ENCODE results near the gene MRPL28.
"Not testable (repeated sequence)": the region's sequence is repeated elsewhere in the genome, so short reads cannot be mapped to it uniquely, and the experiment has no call there.

MRPL28 gene

DNA sequence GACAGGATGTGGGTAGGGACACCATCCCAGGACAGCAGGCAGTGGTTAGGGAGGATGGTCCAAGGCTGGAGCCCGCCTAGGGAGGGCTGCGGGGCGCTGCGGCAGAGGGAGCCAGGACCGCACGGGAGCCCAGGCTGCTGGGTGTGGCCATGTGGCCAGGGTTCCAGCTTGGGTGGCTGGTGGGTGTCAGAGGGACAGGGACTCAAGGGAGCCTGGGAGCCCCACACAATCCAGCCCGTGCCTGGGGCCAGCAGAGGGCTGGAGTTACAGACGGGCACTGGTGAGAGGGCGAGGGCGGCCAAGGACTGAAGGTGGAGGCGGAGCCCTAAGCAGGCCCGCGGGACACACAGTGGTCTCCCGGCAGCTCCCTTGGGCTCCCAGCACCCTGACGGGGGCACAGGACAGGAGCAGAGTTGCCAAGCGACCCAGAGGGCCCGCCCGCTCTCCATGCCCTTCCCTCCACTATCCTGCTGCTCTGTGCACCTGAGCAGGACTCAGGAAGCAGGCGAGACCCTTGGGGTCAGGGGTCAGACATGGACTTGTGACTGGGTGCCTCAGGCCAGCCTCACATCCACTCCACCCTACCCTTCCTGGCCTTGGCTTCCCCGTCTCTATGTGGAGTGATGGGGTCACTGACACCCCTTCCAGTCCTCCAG, 7.1 kb downstream of the MRPL28 start:
- TF ChIP-seq EZH2phosphoT487 (conservative IDR thresholded peaks at IDR 0.05; ENCODE audit: low read length), result no peak
- no peak for TF ChIP-seq CTCF (IDR thresholded peaks at IDR 0.05; ENCODE audit: insufficient read depth, low read length, poor library complexity, severe bottlenecking)
- Histone ChIP-seq H3K27ac (ENCODE audit: low read depth, low read length) (no peak overlapping the region), H3K9me3 (ENCODE audit: insufficient read depth, low read length) (no peaks in the 10 kb centered on the region), H3K4me2 (ENCODE audit: low read depth, low read length, poor library complexity, severe bottlenecking) (no peak overlapping the region), H3K27me3 (ENCODE audit: low read length) (no peaks in the 10 kb centered on the region), H3K9me2 (replicated peaks; ENCODE audit: insufficient read depth, low read length) (no peaks in the 10 kb centered on the region), H4K20me1 (ENCODE audit: low read depth, low read length) (no peaks in the 10 kb centered on the region), H3K9ac (ENCODE audit: low read length) (no peak overlapping the region), H2AFZ (ENCODE audit: low read depth, low read length, severe bottlenecking) (no peak overlapping the region), H3K36me3 (ENCODE audit: low read length) (no peaks in the 10 kb centered on the region), H3K4me3 (ENCODE audit: insufficient read depth, low read length, poor library complexity, severe bottlenecking) (no peak overlapping the region), H3K79me2 (ENCODE audit: insufficient read depth, low read length) (no peaks in the 10 kb centered on the region), H3F3A (ENCODE audit: insufficient read depth) (no peaks in the 10 kb centered on the region)

DNA sequence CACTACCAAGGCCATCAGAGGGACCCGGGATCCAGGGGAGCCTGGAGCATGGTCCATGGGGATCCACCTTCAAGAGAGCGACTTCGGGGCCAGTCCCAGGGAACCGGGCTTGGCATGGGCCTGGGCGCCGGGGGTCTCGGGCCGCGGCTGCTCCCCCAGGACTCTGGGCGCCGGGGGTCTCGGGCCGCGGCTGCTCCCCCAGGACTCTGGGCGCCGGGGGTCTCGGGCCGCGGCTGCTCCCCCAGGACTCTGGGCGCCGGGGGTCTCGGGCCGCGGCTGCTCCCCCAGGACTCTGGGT, 7.7 kb downstream of the MRPL28 start:
- H3K9ac ChIP-seq (ENCODE audit: low read length); H3K9me2 ChIP-seq (replicated peaks; ENCODE audit: insufficient read depth, low read length); H3K27me3 ChIP-seq (ENCODE audit: low read length); H3K79me2 ChIP-seq (ENCODE audit: insufficient read depth, low read length); H4K20me1 ChIP-seq (ENCODE audit: low read depth, low read length); H3K4me2 ChIP-seq (ENCODE audit: low read depth, low read length, poor library complexity, severe bottlenecking); H3K36me3 ChIP-seq (ENCODE audit: low read length); H3K9me3 ChIP-seq (ENCODE audit: insufficient read depth, low read length); H3F3A ChIP-seq (ENCODE audit: insufficient read depth); H3K4me3 ChIP-seq (ENCODE audit: insufficient read depth, low read length, poor library complexity, severe bottlenecking); H2AFZ ChIP-seq (ENCODE audit: low read depth, low read length, severe bottlenecking); H3K27ac ChIP-seq (ENCODE audit: low read depth, low read length): not testable (repeated sequence)

DNA sequence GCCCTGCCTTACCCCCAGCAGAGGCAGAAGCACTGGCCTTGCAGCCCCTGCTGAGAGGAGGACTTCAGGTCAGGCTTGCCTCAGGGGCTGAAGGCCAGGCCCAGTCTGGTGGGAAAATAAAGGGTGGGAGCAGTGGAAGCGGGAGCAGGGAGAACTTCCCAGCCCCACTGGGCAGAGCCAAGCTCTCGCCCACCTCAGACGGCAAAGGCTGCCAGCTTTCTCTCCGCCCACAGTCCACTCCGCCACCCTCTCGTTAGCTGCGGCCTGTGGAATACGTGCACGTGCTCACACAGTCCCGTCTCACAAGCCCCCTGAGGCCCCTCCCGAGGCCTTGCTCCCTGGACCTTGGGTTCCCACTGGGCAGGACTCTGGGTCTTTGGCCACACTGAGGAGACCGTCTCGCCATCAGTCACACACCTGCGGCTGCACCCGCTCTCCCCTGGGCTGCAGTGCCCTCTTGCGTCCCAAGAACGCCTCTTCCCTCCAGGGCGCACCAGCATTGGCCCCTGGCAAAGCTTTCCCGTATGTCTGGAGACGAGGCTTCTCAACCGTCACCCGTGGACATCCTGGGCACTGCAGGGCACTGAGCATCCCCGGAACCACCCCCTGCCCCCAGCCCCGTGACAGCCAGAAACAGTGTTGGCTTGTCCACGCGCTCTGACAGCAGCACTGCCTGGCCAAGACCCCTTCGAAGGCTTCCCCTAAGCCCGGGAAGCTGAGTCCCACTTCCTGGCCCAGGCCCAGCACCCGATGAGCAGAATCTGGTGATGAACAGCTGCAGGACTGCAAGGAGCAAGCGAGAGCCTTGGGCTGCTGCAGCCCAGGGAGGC, 8.3 kb downstream of the MRPL28 start:
- Histone ChIP-seq H3K9me2 (replicated peaks; ENCODE audit: insufficient read depth, low read length) (no peaks in the 10 kb centered on the region), H2AFZ (ENCODE audit: low read depth, low read length, severe bottlenecking) (no peak overlapping the region), H3K9ac (ENCODE audit: low read length) (no peak overlapping the region), H3F3A (ENCODE audit: insufficient read depth) (no peaks in the 10 kb centered on the region), H3K36me3 (ENCODE audit: low read length) (no peaks in the 10 kb centered on the region), H3K27ac (ENCODE audit: low read depth, low read length) (no peak overlapping the region), H3K4me2 (ENCODE audit: low read depth, low read length, poor library complexity, severe bottlenecking) (peak overlapping the region; percentile 24), H3K27me3 (ENCODE audit: low read length) (no peaks in the 10 kb centered on the region), H3K9me3 (ENCODE audit: insufficient read depth, low read length) (no peaks in the 10 kb centered on the region), H3K79me2 (ENCODE audit: insufficient read depth, low read length) (no peaks in the 10 kb centered on the region), H3K4me3 (ENCODE audit: insufficient read depth, low read length, poor library complexity, severe bottlenecking) (no peak overlapping the region), H4K20me1 (ENCODE audit: low read depth, low read length) (no peaks in the 10 kb centered on the region)
- TF ChIP-seq CTCF (IDR thresholded peaks at IDR 0.05; ENCODE audit: insufficient read depth, low read length, poor library complexity, severe bottlenecking) (peak; percentile 62), EZH2phosphoT487 (conservative IDR thresholded peaks at IDR 0.05; ENCODE audit: low read length) (no peak)

DNA sequence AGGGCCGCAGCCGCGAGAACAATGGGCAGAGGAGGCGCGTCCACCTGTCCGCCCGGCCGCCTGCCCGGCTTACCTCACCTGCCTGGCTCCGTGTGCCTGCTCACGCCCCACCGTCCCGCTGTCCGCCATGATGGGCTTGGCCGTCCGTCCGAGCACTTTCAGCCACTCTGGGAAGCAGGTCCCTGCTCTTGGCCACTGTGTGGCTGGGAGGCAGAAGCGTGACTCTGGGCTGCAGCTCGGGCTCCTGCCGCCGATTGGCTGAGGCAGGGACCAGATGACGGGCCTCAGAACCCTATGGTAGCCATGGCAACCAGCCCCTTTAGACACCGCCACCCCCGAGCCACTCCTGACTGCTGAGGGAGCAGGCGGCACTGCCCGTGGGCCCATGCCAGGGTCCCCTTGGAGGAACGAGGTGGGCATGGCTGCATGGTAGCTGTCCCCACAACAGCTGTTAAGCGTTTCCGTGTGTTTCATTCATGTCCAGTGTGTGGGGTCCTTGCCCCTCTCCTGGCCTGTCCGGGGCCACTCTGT, 8.9 kb downstream of the MRPL28 start:
- TF ChIP-seq EZH2phosphoT487 (conservative IDR thresholded peaks at IDR 0.05; ENCODE audit: low read length) (no peak), CTCF (IDR thresholded peaks at IDR 0.05; ENCODE audit: insufficient read depth, low read length, poor library complexity, severe bottlenecking) (no peak)
- no peak overlapping the region for H3K9ac ChIP-seq (ENCODE audit: low read length)
- H3K9me2 ChIP-seq (replicated peaks; ENCODE audit: insufficient read depth, low read length), result no peaks in the 10 kb centered on the region
- H3K27ac ChIP-seq (ENCODE audit: low read depth, low read length), result no peak overlapping the region
- no peaks in the 10 kb centered on the region for H3K79me2 ChIP-seq (ENCODE audit: insufficient read depth, low read length)
- no peaks in the 10 kb centered on the region for H3K9me3 ChIP-seq (ENCODE audit: insufficient read depth, low read length)
- no peak overlapping the region for H3K4me2 ChIP-seq (ENCODE audit: low read depth, low read length, poor library complexity, severe bottlenecking)
- no peak overlapping the region for H2AFZ ChIP-seq (ENCODE audit: low read depth, low read length, severe bottlenecking)
- no peak overlapping the region for H3K4me3 ChIP-seq (ENCODE audit: insufficient read depth, low read length, poor library complexity, severe bottlenecking)
- H3F3A ChIP-seq (ENCODE audit: insufficient read depth), result no peaks in the 10 kb centered on the region
- no peaks in the 10 kb centered on the region for H4K20me1 ChIP-seq (ENCODE audit: low read depth, low read length)
- no peaks in the 10 kb centered on the region for H3K36me3 ChIP-seq (ENCODE audit: low read length)
- H3K27me3 ChIP-seq (ENCODE audit: low read length), result no peaks in the 10 kb centered on the region
